Activated T-cell treated with anti-CD3 and anti-CD28 coated beads, Interleukin-2, amount 50 U/mL, for 1 hour (primary cell): Measurements from ENCODE around the gene METTL16.
"Not testable (repeated sequence)": the region's sequence is repeated elsewhere in the genome, so short reads cannot be mapped to it uniquely, and the experiment has no call there.

ENCODE experiments used
- DNase-seq: peaks from one replicate; pipeline ENCODE4 v3.0.0-alpha.2; 2020

Gene METTL16

GRCh38 chr17:2511462-2512369, at the start of gene METTL16:
Gene METTL16, minus strand, starts transcription at chr17:2511888. Its CDS starts 9,557 bp downstream, at chr17:2502331.
- DNase-seq = peak; percentile 92

- DNase-seq = no peak
Observed at GRCh38 chr17:2560658-2561057, 49.0 kb upstream of the METTL16 start.

- no peak for DNase-seq
Observed at GRCh38 chr17:2551928-2552327, 40.2 kb upstream of the METTL16 start.

GRCh38 chr17:2551493-2551892, 39.8 kb upstream of the METTL16 start:
- no peak for DNase-seq

- no peak for DNase-seq
Observed at GRCh38 chr17:2549392-2550211, 37.9 kb upstream of the METTL16 start.

GRCh38 chr17:2548026-2548425, 36.3 kb upstream of the METTL16 start:
- DNase-seq = not testable (repeated sequence)

- no peak for DNase-seq
Observed at GRCh38 chr17:2547176-2547575, 35.5 kb upstream of the METTL16 start.

GRCh38 chr17:2545393-2545792, 33.7 kb upstream of the METTL16 start:
- DNase-seq = no peak

GRCh38 chr17:2542456-2542855, 30.8 kb upstream of the METTL16 start:
- DNase-seq = no peak

- DNase-seq = no peak
Observed at GRCh38 chr17:2542056-2542455, 30.4 kb upstream of the METTL16 start.

GRCh38 chr17:2537579-2537978, 25.9 kb upstream of the METTL16 start:
- not testable (repeated sequence) for DNase-seq

GRCh38 chr17:2532146-2532720, 20.5 kb upstream of the METTL16 start:
- no peak for DNase-seq

- not testable (repeated sequence) for DNase-seq
Observed at GRCh38 chr17:2531243-2531954, 19.7 kb upstream of the METTL16 start.

GRCh38 chr17:2521775-2522410, 10.2 kb upstream of the METTL16 start:
- not testable (repeated sequence) for DNase-seq

GRCh38 chr17:2521257-2521656, 9.6 kb upstream of the METTL16 start:
- DNase-seq = no peak

GRCh38 chr17:2517539-2517938, 5.9 kb upstream of the METTL16 start:
- DNase-seq = no peak

GRCh38 chr17:2511138-2511461, 588 bp downstream of the METTL16 start:
- DNase-seq = no peak

- no peak for DNase-seq
Observed at GRCh38 chr17:2510559-2510958, 1.1 kb downstream of the METTL16 start.

GRCh38 chr17:2508035-2508434, 3.7 kb downstream of the METTL16 start:
- DNase-seq = no peak

- not testable (repeated sequence) for DNase-seq
Observed at GRCh38 chr17:2507015-2507414, 4.7 kb downstream of the METTL16 start.

- DNase-seq = no peak
Observed at GRCh38 chr17:2503627-2504026, 8.1 kb downstream of the METTL16 start.

GRCh38 chr17:2502871-2503580, 8.7 kb downstream of the METTL16 start:
- DNase-seq = no peak
